Ovary (tissue), 3 donors: ENCODE results near the gene FRZB.

Source experiments
- POLR2A ChIP-seq: fragments of 450-650 bp; IDR thresholded peaks from one replicate; pipeline ENCODE4 v1.6.1; 2017; ENCODE audit warnings: antibody characterized with exemption, mild to moderate bottlenecking, moderate library complexity
- TF ChIP-seq, protein P1 (sequence below), 3 donors: fragments of 450-650 bp in 2 of 3; fragments of 200-600 bp in 1 of 3; IDR thresholded peaks; one replicate each; pipeline versions ENCODE4 v1.5.1 to v1.8.0; 2016 to 2022; ENCODE audit warnings: antibody characterized with exemption in 3 of 3, mild to moderate bottlenecking in 1 of 3
- donor health status: DM: no; HTN: no; CAD: no.

DNA sequence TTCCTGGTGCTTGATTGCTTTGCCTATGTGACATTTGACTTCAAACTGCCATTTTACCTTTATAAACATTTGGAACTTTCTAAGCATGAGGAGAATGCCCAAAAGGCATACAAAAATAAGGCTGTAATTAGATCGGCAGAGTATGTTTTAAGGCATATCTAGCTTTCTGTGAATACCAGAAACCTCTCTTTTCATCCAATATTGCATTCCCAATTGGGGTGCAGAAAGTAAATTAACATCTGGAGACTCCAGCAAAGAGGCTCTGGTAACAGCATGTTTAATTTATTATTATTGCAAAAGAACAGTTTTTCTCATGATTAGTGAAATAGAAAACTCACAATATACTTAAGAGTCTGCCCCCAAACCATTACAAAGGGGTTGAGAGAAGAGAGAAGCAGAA is 32.1 kb downstream of the FRZB start:
- TF ChIP-seq, protein P1, sequence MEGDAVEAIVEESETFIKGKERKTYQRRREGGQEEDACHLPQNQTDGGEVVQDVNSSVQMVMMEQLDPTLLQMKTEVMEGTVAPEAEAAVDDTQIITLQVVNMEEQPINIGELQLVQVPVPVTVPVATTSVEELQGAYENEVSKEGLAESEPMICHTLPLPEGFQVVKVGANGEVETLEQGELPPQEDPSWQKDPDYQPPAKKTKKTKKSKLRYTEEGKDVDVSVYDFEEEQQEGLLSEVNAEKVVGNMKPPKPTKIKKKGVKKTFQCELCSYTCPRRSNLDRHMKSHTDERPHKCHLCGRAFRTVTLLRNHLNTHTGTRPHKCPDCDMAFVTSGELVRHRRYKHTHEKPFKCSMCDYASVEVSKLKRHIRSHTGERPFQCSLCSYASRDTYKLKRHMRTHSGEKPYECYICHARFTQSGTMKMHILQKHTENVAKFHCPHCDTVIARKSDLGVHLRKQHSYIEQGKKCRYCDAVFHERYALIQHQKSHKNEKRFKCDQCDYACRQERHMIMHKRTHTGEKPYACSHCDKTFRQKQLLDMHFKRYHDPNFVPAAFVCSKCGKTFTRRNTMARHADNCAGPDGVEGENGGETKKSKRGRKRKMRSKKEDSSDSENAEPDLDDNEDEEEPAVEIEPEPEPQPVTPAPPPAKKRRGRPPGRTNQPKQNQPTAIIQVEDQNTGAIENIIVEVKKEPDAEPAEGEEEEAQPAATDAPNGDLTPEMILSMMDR (IDR thresholded peaks at IDR 0.05): no peak
- no peak for TF ChIP-seq POLR2A
